NCI-H1436 (cell line): ENCODE results near the gene LCP2.

ENCODE experiments used
- DNase-seq: peaks from one replicate; lab custom pipeline; 2025; lab: John Stamatoyannopoulos, UW

The LCP2 gene

DNA sequence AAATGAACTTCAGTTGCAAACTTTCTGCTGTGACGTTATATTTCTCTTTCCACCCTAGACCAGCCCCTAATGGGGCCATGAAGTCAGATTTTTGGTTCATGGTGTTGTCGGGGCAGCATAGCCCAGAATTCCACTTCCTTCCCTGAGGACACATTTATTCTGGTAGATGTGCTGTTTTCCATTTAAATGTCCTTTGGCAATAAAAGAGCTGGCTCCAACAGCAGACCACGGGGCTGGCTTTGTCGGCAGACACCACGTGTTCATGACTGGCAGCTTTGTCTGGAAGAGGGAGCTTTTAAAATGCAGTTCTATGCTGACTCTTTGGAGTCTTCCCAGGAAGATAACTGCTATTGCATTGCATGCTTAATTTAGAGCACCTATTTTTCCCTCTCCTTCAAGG, 17.6 kb upstream of the LCP2 start:
- DNase-seq = no peak

DNA sequence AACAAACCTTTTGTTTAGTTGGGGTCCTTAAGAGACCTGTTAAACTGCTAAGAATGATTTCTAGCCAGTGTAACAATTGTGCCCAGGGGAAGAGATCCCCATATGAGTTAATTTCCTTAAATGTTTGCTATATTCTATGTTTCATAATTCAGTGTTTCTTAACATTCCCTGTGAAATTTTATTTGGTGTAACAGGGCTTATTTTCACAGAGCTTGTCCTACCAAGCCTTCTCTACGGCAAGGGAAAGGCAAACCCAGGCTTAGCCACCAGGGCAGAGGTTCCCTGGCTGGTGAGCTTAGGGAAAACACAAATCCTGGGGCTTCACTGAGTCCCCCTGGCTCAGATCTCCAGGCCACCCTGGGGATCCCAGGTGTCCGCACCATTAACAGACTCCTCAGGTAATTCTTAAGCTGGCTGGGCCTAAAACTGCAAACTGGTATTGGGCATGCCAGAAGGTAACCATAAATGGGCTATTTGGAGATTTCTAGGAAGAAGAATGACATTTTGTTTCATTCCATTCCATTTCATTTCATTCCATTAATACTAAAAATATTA, 17.0 kb upstream of the LCP2 start:
- no peak for DNase-seq

DNA sequence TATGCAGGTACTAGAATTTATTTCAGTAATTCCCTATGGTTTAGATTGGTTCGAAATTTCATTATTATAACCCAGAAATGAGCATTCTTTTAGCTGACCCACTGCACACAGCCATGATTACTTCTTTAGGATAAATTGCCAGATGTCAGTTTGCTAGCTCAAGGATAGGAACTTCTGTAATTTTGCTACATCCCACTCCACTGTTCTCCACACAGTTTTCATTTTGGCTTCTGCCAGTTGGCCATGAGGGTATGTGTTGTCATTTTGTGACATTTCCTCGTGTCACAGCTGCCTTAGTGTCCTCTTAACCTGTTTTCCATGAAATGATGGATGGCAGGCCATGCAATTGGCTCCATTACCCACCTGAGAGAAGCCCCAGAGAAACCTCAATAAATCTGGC, 16.2 kb upstream of the LCP2 start:
- DNase-seq = no peak

DNA sequence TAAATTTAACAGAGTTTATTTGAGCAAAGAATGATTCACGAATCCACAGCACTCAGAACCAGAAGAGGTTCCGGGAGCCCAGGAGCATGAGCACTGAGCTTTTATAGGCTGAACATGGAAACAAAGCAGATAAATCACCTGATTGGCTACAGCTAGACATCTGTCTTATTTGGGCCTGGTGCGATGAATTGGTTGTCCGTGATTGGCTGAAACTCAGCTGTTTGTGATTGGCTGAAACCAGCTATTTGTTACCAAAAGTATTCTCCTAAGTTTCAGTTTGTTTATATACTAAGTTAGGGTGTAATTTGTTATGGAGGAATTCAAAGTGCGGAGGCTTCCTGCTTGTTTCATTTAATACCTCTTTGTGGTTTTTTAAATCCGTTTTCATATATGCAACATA, 15.8 kb upstream of the LCP2 start:
- DNase-seq = no peak

DNA sequence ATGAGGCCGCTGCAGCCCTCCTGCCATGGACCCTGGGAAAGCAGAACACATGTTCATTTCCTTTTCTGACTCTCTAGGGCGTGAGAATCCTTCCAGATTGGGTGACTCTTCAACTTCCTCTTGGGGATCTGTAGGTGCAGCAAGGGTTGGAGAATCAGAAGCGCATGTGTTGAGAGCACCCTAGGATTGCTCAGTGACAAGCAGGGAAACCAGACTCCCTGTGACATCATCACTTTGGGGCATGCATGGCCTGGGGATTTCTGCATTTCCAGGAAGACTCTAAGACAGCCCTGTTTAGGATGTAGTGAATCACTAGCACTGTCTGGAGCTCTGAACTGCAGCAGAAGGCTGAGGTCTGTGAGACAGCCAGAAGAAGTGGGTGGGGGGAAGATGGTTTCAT, 15.1 kb upstream of the LCP2 start:
- no peak for DNase-seq

DNA sequence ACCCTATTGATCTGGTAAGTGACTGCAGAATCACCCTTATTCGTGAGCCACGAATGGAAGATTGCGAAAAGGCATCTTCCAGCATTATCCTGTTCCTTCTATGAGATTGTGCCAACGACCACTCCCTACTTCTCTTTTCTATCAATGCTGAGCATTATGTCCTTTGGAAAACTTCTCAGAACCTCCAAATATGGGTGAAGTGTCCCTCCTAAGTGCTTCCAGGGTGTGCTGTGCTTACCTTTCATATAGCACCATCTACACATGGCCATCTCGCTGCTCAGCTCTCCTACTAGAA, 14.7 kb upstream of the LCP2 start:
- DNase-seq = no peak

DNA sequence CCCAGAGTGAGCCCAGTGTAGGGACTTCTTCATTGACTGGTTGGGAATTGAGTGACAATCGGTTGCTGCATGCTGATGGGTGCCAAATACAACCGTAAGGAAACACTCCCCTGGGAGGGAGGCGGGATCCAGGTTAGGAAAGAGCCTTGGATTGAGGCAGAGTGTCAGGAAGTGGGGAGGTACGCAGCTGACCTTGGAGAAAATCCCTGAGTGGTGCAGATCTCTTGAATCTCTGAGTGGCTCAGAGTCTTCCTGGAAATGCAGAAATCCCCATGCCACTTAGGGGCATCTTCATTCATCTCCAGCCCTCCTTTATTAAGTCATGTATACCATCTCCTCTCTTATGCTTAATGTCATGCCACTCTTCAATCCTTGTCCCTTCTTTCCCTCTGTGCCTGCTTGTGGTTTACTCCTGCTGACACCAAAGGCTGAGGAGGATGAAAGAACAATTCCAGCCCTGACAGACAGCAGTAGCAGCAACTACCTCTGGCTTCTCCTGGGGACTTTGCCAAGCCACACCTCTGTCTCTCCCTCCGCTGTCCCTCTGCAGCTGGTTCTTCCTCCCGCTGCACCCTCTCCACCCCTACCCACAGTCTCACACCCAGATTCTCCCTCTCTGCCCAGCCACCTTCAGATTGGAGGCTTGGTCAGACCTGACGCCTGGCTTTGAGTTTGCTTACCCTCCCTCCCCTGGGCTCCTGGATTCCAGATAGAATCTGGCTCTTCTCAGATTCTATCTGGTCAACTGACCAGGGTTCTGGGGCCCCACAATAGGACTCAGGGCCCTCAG, 14.1 kb upstream of the LCP2 start:
- DNase-seq = no peak

DNA sequence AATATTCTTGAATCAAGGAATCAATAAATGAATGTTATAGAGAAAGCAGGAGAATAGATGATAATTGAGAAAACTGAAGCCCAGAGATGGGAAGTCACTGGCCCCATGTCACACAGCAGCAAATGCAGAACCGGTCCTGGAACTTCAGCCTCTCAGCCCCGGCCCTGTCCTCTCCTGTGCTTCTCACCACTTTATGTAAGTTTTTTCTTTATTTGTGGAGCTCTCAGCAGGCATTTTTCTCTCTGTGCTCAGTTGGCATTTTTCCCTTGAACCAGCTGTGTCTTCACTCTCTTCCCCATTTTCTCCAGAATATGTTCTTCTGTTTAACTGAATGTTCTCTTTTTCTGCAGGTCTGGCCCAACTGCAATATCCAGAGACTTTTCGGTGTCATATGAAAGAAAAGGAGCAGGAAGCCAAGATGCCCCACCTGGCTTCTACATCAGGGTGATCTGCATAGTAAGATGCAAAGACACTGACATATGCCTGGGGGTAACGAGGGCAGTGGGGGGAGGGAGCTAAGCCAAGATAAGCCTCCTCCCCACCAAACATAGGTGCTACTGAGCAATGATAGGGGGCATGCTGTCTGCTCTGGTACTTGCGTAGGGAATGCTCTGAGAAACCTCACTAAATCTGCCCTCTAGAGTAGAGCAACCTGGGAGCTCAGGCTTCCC, 12.8 kb upstream of the LCP2 start:
- DNase-seq = no peak

DNA sequence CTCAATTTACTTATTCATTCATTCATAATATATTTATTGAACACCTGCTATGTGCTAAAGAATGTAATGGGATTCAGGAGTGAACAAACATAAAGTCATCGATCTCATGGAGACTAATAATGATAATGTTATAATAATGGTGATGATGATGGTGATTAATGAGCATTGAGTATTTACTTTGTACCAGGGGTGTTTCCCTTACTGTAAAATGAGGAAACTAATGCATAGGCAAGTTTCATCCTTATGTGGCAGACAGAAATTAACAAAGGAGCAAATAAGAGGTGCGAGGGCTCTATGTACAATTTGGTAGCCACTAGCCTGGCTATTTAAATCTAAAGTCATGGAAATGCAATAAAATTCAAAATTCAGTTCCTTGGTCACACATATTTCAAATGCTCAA, 11.1 kb upstream of the LCP2 start:
- DNase-seq = no peak

DNA sequence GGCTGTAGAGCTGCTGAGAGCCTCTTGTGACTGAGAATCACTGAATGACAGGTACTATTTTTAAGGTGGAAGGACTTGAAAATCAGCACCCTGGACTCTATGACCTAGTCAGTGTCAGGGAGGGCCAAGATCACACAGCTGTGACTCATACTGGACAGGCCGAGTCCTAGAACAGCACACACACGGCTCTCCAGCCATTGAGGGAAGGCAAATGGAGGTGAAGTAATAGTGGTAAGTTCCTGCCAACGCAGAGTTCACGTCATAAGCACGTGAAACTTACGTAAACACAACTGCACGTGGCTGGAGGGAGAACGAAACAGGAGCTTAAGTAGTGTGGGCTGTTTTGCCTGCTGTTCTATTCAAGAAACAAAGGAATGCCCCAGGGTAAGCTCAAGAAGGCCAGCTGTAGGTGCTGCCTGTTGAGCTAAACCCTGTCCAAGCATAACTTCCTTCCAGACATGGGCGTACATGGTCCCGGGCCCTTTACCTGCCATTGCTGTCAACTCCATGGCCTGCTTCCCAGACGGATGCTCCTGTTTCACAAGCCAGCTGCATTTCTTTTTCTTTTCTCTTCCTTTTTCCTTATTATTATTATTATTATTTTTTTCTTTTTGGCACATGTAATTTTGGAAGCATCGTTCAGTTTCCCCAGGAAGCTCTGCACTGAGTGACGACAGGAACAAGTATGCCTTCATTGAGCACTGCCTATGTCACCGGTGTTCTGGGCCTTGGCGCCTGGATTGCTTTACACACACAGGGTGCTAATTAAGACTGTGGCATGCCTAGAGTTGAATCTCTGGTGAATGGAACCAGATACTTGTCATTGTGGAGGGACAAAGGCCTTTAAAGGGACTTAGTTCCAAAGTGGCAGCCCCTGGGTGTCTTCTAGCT, 10.2 kb upstream of the LCP2 start:
- no peak for DNase-seq

DNA sequence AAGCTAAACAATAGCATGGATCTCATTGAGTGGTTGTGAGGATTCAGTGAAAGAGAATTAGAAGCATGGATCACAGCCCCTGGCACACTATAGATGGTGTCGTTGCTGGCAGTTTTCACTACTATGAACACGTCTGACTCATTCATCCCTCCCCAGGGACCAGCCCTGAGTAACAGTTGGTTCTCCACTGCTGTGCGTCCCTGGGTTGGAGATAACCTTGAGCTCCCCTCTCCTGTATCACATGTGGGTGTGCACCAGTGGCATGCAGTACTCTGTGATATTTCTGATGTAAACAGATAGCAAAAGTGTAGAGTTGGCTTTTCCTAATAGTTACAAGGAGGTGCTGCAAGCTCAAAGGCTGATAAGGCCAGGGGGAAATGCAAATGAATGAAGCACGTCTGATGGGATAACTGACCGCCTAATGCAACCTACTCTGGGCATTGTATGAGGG, 8.8 kb upstream of the LCP2 start:
- no peak for DNase-seq

DNA sequence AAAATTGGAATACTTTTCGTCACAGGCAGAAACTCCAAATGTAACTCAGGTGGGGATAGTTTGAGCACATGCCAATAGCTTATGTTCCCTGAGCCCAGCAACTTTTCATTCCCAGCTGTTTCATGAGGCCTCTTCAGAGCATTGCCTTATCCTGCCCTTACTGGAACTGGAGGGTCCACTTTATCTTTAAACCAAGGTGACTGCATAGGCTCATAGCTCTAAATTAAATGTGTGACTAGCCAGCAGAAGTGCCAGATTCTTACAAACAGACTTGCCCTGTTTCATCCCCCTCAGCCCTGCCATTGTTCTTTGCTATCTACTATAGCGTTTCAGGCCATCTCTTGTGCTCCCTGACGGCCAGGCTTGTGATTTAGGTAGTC, 8.1 kb upstream of the LCP2 start:
- DNase-seq = no peak

DNA sequence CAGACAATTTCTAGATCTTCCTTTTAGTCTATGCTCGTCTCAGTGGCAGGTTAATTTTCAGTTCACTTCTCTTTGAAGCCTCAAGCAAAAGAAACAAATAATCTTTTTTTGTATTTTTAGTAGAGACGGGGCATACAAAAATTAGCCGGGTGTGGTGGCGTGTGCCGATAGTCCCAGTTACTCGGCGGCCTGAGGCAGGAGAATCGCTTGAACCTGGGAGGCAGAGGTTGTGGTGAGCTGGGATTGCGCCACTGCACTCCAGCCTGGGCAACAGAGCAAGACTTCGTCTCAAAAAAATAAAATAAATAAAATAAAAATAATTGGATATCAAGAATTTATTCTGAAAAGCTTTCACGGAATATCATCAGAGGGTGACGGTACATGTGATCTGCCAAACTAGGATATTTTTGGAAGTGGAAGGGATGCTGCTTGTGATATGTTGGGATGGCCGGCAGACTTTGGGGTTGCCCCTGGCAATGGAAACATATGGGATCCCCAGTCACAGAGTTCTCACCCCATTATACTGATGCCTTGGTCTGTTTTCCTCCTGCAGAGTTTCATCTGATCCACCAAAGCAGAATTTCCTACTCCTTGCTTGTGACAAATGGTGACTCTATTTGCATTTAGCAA, 7.6 kb upstream of the LCP2 start:
- no peak for DNase-seq

DNA sequence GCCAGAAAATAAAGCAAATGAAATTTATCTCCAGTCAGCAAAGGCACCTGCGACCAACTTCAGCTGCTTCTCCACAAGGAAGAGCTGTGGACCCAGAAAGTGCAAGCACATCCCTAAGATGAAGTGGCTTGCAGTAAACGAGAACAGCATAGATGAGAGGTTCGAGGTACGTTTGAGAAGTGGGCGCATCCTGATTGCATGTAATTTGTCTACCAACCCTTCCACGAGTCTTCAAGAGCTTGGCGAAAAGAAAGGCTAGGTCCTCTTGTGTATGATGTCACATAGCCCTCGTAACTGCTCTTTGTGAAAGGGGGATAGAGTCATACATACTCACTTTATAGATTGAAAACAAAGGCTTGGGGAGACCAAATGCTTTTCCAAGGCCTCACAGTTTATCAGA, 6.0 kb upstream of the LCP2 start:
- DNase-seq = no peak

DNA sequence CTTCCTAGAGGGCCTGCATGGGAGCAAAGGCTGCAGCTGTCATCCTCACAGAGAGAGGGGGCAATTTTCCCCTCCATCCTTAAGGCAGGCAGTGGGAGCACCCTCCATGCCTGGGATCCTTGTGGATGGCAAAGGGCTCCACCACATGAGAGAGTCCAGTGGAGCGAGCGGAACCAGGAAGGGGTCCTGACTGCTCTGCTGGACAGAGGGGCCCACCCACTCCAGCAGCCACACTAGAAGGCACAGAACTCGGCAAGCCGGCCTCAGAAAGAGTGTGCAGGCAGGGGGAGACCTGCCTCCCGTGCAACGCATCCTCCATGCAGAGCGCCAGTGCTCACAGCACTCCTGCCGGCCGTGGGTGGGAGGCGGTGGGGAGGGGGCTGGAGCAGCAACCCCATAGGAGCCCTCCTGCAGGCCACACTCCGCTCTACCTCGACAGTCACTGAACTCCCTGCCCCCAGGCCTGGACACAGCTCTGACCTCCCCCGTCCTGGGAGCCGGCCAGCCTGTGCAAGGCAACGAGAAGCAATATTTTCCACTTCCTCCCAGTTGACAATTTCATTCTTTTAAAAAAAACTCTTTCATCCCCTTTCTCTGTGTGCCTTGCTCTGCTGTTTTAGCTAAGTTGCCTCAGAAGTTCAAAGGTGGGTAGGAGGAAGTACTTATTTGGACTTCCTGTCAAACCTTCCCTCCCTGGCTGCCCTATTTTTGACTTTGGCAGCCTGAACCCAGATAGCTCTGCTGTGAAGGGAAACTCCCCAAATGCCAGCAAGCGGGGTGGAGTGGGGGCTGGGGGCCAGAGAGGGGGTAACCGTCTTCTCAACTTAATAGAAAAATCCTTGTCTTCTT, 5.3 kb upstream of the LCP2 start:
- DNase-seq = no peak

DNA sequence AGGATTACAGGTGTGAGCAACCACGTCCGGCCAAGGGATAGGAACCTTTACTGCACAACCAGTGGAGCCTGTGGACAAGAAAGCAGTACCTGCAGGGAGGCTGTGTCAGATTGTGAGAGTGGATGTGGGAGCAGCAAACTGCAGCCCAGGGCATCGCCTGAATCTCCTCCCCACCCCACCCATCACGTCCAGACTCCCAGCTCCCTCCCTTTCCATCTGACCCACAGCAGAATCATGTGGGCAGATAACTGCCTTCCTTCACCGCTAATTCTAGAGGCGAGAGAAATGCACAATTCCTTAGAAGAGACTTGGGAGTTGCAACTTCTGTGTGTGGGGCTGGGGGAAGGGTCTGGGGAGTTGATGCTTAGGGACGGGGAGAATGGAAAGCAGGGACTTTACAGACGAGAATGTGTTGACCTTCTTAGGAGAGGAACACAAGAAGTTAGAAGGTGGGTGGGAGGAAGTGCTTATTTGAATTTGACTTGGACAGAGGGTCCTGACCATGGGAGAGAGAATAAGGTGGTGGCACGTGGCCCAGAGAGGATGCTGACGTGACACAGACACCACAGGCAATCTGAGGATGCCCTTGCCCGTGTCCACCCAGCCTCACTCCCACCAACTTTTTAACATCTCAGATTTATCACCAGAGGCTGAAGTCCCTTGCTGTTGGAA, 4.5 kb upstream of the LCP2 start:
- no peak for DNase-seq

DNA sequence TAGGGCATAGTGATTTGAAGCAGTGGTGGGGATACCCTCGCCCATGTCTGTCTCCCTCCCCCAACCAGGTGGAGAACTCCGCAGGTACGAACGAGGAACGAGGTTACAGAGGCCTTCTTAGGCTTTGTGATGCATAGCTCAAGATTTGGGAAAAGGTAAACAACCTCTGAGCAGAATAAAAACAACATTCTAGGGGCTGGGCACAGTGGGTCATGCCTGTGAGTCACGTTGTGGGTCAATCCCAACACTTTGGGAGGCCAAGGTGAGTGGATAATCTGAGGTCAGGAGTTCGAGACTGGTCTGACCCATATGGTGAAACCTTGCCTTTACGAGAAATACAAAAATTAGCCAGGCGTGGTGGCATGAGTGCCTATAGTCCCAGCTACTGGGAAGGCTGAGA, 3.6 kb upstream of the LCP2 start:
- DNase-seq = no peak

DNA sequence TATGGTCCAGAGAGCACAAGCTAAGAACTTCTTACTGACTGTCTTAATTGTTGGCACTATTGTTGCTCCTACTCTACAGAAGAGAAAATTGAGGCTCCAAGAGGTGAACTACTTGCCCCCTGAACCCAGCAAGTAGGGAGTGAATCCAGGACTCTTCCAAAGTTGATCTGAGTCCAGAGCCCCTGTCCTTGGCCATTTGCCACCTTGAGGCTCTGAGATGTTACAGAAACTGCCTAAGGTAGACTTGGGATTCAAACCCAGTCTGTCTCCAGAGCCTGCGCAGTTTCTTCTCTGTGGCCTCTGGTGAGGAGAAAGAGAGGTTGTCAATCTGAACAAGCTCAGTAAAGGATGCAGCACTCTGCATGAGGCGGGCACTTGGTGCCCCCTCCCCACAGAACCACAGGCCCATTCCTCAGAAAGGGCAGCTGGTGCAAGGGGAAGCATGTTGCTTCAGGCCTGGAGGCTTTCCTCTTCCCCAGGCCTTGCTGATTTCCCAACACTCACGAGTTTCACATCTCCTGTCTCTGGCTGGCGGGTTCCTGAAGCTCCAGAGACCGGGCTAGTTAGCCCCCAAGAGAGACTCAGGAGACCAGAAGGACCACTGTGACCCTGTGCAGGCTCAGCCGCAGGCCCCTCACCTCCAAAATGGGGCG, 2.9 kb upstream of the LCP2 start:
- DNase-seq = no peak

DNA sequence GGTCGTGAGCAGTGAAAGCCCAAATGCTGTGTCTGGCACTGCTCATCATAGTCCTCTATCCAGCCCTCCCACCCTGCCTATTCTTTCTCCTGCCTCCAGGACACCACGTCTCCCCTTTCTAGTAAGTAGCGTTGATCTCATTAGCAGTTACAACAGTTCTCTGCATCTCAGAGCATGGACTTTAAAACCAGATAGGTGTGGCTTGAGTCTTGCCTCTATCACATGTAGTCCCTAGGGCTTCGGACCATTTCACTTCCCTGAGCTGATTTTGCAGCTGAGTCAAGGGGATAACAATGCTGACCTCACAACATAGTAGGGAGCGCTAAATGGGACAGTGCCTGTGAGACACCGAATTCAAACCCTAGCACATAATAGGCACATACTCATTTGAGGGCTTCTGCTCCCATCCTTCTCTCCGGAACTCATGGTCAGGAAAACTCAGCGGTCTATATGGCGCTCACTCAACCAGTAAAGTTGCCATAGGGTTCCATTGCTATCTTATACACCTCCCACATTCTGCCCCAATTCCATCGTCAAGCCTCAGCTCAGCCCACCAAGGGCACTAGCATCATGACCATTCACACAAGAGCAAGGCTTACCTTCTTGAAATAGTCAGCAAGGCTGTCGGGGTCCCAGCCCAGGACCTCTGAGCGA, 515 bp downstream of the LCP2 start:
- no peak for DNase-seq
